ENCODE data around the gene NCKAP5. TPM values are rescaled to one million over a fixed set of nuclear protein-coding genes. Genes with fewer than 3 reads are reported as not detected.

The NCKAP5 gene
- total RNA-seq, 3 donors from 2014 or later: 1.9 to 6.3 (median 2.3) TPM

GRCh38 chr2:132904142-132904842, 664.0 kb downstream of the NCKAP5 start:
- Histone ChIP-seq H3K36me3 (ENCODE audit: low read depth) (no peaks in the 10 kb centered on the region), H3K4me1 (ENCODE audit: low read depth) (no peaks in the 10 kb centered on the region), H3K9me3 (no peaks in the 10 kb centered on the region), H3K4me3 (no peak overlapping the region)
- DNase-seq: no peak
- TF ChIP-seq CTCF (IDR thresholded peaks at IDR 0.05): no peak
- intact Hi-C loops (cut with DNase I, micrococcal nuclease): no loop called here
- ATAC-seq: no peak

GRCh38 chr2:132902626-132903025, 665.6 kb downstream of the NCKAP5 start:
- H3K4me3 ChIP-seq: no peak overlapping the region
- no peak for DNase-seq
- no peaks in the 10 kb centered on the region for H3K36me3 ChIP-seq (ENCODE audit: low read depth)
- no peak for ATAC-seq
- TF ChIP-seq CTCF (IDR thresholded peaks at IDR 0.05): no peak
- no peaks in the 10 kb centered on the region for H3K4me1 ChIP-seq (ENCODE audit: low read depth)
- intact Hi-C loops (cut with DNase I, micrococcal nuclease): no loop called here
- H3K9me3 ChIP-seq: no peaks in the 10 kb centered on the region

GRCh38 chr2:132901661-132902060, 666.6 kb downstream of the NCKAP5 start:
- H3K4me3 ChIP-seq: no peak overlapping the region
- H3K4me1 ChIP-seq (ENCODE audit: low read depth): no peaks in the 10 kb centered on the region
- no peak for TF ChIP-seq CTCF (IDR thresholded peaks at IDR 0.05)
- no peaks in the 10 kb centered on the region for H3K9me3 ChIP-seq
- ATAC-seq: no peak
- intact Hi-C loops (cut with DNase I, micrococcal nuclease): no loop called here
- no peaks in the 10 kb centered on the region for H3K36me3 ChIP-seq (ENCODE audit: low read depth)
- DNase-seq: no peak

GRCh38 chr2:132897111-132897510, 671.2 kb downstream of the NCKAP5 start:
- no peak for TF ChIP-seq CTCF (IDR thresholded peaks at IDR 0.05)

GRCh38 chr2:132896073-132896472, 672.2 kb downstream of the NCKAP5 start:
- H3K9me3 ChIP-seq: no peaks in the 10 kb centered on the region
- intact Hi-C loops (cut with DNase I, micrococcal nuclease): no loop called here
- DNase-seq (no peak), ATAC-seq (no peak)
- no peaks in the 10 kb centered on the region for H3K4me1 ChIP-seq (ENCODE audit: low read depth)
- H3K4me3 ChIP-seq: no peak overlapping the region
- no peak for TF ChIP-seq CTCF (IDR thresholded peaks at IDR 0.05)
- H3K36me3 ChIP-seq (ENCODE audit: low read depth): no peaks in the 10 kb centered on the region

More at GRCh38 chr2:132897111-132897510, 671.2 kb downstream of the NCKAP5 start:
- Histone ChIP-seq H3K36me3 (ENCODE audit: low read depth) (no peaks in the 10 kb centered on the region), H3K4me1 (ENCODE audit: low read depth) (no peaks in the 10 kb centered on the region), H3K4me3 (no peak overlapping the region), H3K9me3 (no peaks in the 10 kb centered on the region)
- intact Hi-C loops (cut with DNase I, micrococcal nuclease): no loop called here
- DNase-seq (no peak), ATAC-seq (no peak)
